IMR-90 (cell line): ENCODE results near the gene DHRS12. TPM values are rescaled to one million over a fixed set of nuclear protein-coding genes. Genes with fewer than 3 reads are reported as not detected.

Source experiments
- CTCF ChIP-seq: conservative IDR thresholded peaks from 2 replicates; pipeline ENCODE4 v1.5.1; 2012; ENCODE audit warnings: mild to moderate bottlenecking, low read depth, low read length, improper control_type of control experiment
- FOS ChIP-seq: fragments of 150-350 bp; IDR thresholded peaks from 2 replicates; pipeline ENCODE4 v1.6.1; 2016; ENCODE audit warnings: low read depth, low read length
- polyA plus RNA-seq, 3 experiments: library from polyadenylated mRNA; depleted of rRNA; stranded (reverse); fragments of >200 nt; gene quantifications; 2 replicates each; pipeline ENCODE4 v1.2.3, GENCODE V29; 2012; ENCODE audit warnings: low replicate concordance in 1 of 3
- total RNA-seq: library from RNA; depleted of rRNA; stranded (reverse); fragments of >200 nt; gene quantifications from 2 replicates; pipeline ENCODE4 v1.2.3, GENCODE V29; 2012

The DHRS12 gene
- total and polyA plus RNA-seq, 2 of the 4 experiments (the other 2 are of a cell fraction): 1.3 to 1.6 TPM

DNA sequence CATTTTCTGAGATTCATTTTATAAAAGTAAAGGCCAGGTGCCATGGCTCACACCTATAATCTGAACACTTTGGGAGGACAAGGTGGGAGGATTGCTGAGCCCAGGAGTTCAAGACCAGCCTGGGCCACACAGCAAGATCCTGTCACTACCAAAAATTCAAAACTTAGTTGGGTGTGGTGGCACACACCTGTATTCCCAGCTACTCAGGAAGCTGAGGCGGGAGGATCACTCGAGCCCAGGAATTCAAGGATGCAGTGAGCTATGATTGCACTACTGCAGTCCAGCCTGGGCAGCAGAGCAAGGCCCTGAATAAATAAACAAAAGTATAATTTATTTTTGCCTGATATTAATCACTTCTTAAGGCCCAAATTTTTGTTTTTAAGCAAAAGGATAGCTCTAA is 40.5 kb downstream of the DHRS12 start (continued):
- no peak for TF ChIP-seq CTCF
- TF ChIP-seq FOS: no peak
